K562 (cell line): ENCODE measurements around the gene LRCH1. TPM values are rescaled to one million over a fixed set of nuclear protein-coding genes. Genes with fewer than 3 reads are reported as not detected.

Experiments used
- KAT7 ChIP-seq: sonication (generic); formaldehyde crosslinking; IDR thresholded peaks from 2 replicates; pipeline ENCODE4 v1.8.0; 2022; ENCODE audit warnings: missing genetic modification reagents, mild to moderate bottlenecking, borderline replicate concordance
- ZFP30 ChIP-seq: fragments of 250-450 bp; sonication (Bioruptor Pico); IDR thresholded peaks from 2 replicates; pipeline ENCODE4 v1.8.0; 2022; ENCODE audit warnings: moderate library complexity, mild to moderate bottlenecking, inconsistent platforms, borderline replicate concordance
- ZNF384 ChIP-seq: IDR thresholded peaks from 2 replicates; pipeline ENCODE4 v1.6.1; 2012; ENCODE audit warnings: low read depth, low read length, improper control_type of control experiment
- polyA plus RNA-seq, 8 experiments: library from polyadenylated mRNA; depleted of rRNA in 4 of 8; stranded (reverse) in 5 of 8; unstranded in 3 of 8; fragments of >200 nt; fragmentation: Nextera tagmentation in 2 of 8; fragmentation: Illumina TruSeq in 1 of 8; extraction: Ambion mirVana in 2 of 8; extraction: Trizol in 1 of 8; gene quantifications; 2 replicates each; pipeline versions ENCODE4 v1.2.1 to v1.2.3, GENCODE V29; 2011 to 2014; ENCODE audit warnings: inconsistent platforms in 1 of 8, missing spikeins in 1 of 8
- total RNA-seq, 7 experiments: library from RNA; depleted of rRNA in 6 of 7; stranded (reverse); fragments of >200 nt in 6 of 7; fragmentation: Illumina TruSeq in 2 of 7; extraction: Trizol in 2 of 7; gene quantifications; 2 replicates each; pipeline versions ENCODE4 v1.2.1 to v1.2.3, GENCODE V29; 2011 to 2021; ENCODE audit warnings: low replicate concordance in 1 of 7
- TF ChIP-seq, protein P1 (sequence below): sonication (generic); formaldehyde crosslinking; IDR thresholded peaks from 2 replicates; pipeline ENCODE4 v1.8.1; 2023; ENCODE audit warnings: missing genetic modification reagents, mild to moderate bottlenecking, borderline replicate concordance
- TF ChIP-seq, protein P2 (sequence below), 3 experiments: fragments of 200-800 bp in 1 of 3; sonication (Bioruptor generic) in 1 of 3; sonication (generic) in 1 of 3; formaldehyde crosslinking in 1 of 3; IDR thresholded peaks; 2 replicates each; pipeline versions ENCODE4 v1.6.1 to v1.8.0; 2016 to 2022; ENCODE audit warnings: mild to moderate bottlenecking in 2 of 3, missing compliant biosample characterization in 2 of 3, missing genetic modification characterization in 2 of 3, missing genetic modification reagents in 1 of 3
- TF ChIP-seq, protein P3 (sequence below), 2 experiments: fragments of 150-350 bp in 1 of 2; IDR thresholded peaks; 2 replicates each; pipeline ENCODE4 v1.6.1; 2012 to 2016; ENCODE audit warnings: low read depth in 2 of 2, low read length in 2 of 2, mild to moderate bottlenecking in 1 of 2, moderate library complexity in 1 of 2

Gene LRCH1
- total and polyA plus RNA-seq, 9 of the 15 experiments (the other 6 are each of a cell fraction or from before 2014, with no cell fraction given), result 1.1 to 6.8 (median 3.7) TPM

DNA sequence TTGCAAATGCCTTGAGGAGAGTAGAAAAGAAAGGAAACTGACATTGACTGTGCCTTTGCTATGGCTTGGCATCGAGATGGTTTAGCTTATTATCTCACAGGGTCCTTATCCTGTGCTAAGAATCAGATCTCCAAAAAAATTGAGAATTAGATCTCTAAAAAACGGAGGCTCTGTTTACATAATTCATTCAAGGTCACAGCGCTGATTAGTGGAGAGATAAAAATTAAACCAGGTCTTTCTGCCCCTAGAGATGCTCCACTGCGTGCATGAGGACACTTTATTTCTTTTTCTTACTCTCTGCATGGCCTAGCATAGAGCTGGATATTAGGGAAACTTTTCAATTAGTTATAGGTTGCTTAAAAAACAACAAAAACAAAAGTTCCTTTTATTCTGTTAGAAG lies 17.3 kb downstream of the LRCH1 start (continued):
- TF ChIP-seq, protein P1, sequence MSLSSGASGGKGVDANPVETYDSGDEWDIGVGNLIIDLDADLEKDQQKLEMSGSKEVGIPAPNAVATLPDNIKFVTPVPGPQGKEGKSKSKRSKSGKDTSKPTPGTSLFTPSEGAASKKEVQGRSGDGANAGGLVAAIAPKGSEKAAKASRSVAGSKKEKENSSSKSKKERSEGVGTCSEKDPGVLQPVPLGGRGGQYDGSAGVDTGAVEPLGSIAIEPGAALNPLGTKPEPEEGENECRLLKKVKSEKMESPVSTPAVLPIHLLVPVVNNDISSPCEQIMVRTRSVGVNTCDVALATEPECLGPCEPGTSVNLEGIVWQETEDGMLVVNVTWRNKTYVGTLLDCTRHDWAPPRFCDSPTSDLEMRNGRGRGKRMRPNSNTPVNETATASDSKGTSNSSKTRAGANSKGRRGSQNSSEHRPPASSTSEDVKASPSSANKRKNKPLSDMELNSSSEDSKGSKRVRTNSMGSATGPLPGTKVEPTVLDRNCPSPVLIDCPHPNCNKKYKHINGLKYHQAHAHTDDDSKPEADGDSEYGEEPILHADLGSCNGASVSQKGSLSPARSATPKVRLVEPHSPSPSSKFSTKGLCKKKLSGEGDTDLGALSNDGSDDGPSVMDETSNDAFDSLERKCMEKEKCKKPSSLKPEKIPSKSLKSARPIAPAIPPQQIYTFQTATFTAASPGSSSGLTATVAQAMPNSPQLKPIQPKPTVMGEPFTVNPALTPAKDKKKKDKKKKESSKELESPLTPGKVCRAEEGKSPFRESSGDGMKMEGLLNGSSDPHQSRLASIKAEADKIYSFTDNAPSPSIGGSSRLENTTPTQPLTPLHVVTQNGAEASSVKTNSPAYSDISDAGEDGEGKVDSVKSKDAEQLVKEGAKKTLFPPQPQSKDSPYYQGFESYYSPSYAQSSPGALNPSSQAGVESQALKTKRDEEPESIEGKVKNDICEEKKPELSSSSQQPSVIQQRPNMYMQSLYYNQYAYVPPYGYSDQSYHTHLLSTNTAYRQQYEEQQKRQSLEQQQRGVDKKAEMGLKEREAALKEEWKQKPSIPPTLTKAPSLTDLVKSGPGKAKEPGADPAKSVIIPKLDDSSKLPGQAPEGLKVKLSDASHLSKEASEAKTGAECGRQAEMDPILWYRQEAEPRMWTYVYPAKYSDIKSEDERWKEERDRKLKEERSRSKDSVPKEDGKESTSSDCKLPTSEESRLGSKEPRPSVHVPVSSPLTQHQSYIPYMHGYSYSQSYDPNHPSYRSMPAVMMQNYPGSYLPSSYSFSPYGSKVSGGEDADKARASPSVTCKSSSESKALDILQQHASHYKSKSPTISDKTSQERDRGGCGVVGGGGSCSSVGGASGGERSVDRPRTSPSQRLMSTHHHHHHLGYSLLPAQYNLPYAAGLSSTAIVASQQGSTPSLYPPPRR (CRISPR knock-in tag), result no peak
- TF ChIP-seq, protein P2, sequence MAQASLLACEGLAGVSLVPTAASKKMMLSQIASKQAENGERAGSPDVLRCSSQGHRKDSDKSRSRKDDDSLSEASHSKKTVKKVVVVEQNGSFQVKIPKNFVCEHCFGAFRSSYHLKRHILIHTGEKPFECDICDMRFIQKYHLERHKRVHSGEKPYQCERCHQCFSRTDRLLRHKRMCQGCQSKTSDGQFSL (CRISPR knock-in tag; IDR thresholded peaks at IDR 0.05), result no peak
- TF ChIP-seq, protein P2 (tag; IDR thresholded peaks at IDR 0.05), result no peak
- TF ChIP-seq KAT7 (CRISPR knock-in tag) (no peak), ZFP30 (CRISPR knock-in tag) (no peak), ZNF384 (no peak)
- TF ChIP-seq, protein P3, sequence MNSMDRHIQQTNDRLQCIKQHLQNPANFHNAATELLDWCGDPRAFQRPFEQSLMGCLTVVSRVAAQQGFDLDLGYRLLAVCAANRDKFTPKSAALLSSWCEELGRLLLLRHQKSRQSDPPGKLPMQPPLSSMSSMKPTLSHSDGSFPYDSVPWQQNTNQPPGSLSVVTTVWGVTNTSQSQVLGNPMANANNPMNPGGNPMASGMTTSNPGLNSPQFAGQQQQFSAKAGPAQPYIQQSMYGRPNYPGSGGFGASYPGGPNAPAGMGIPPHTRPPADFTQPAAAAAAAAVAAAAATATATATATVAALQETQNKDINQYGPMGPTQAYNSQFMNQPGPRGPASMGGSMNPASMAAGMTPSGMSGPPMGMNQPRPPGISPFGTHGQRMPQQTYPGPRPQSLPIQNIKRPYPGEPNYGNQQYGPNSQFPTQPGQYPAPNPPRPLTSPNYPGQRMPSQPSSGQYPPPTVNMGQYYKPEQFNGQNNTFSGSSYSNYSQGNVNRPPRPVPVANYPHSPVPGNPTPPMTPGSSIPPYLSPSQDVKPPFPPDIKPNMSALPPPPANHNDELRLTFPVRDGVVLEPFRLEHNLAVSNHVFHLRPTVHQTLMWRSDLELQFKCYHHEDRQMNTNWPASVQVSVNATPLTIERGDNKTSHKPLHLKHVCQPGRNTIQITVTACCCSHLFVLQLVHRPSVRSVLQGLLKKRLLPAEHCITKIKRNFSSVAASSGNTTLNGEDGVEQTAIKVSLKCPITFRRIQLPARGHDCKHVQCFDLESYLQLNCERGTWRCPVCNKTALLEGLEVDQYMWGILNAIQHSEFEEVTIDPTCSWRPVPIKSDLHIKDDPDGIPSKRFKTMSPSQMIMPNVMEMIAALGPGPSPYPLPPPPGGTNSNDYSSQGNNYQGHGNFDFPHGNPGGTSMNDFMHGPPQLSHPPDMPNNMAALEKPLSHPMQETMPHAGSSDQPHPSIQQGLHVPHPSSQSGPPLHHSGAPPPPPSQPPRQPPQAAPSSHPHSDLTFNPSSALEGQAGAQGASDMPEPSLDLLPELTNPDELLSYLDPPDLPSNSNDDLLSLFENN (IDR thresholded peaks at IDR 0.05; ENCODE audit: low read depth in 2 of 2, low read length in 2 of 2), result no peak
